ENCODE results near the gene SIAE. TPM values are rescaled to one million over a fixed set of nuclear protein-coding genes. Genes with fewer than 3 reads are reported as not detected.
"Not testable (repeated sequence)": the region's sequence is repeated elsewhere in the genome, so short reads cannot be mapped to it uniquely, and the experiment has no call there.

Gene SIAE
- total RNA-seq, 6 experiments from 2014 or later, result 9.2 to 14.4 (median 11.3) TPM

DNA sequence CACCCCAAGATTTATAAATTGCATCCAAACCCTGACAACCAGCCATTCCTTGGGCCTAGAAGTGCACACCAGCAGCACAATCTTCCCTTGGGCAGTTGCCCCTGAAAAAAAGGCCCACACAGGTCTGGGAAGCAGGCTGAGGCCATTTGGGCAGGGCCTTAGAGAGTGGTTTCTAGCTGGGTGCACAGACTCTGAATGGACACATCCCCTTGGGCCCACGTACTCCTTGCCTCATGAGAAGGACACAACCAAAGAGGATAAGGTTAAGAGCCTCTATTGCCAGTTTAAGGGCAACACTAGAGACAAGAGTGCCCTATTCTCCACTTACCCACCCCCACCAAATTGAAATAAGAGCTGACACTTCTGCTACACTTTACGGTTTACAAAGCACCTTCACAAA lies 63.2 kb downstream of the SIAE start:
- H3K4me3 Mint-ChIP-seq, result no peak overlapping the region
- H3K27ac Mint-ChIP-seq, result no peak overlapping the region
- TF ChIP-seq, protein P1, sequence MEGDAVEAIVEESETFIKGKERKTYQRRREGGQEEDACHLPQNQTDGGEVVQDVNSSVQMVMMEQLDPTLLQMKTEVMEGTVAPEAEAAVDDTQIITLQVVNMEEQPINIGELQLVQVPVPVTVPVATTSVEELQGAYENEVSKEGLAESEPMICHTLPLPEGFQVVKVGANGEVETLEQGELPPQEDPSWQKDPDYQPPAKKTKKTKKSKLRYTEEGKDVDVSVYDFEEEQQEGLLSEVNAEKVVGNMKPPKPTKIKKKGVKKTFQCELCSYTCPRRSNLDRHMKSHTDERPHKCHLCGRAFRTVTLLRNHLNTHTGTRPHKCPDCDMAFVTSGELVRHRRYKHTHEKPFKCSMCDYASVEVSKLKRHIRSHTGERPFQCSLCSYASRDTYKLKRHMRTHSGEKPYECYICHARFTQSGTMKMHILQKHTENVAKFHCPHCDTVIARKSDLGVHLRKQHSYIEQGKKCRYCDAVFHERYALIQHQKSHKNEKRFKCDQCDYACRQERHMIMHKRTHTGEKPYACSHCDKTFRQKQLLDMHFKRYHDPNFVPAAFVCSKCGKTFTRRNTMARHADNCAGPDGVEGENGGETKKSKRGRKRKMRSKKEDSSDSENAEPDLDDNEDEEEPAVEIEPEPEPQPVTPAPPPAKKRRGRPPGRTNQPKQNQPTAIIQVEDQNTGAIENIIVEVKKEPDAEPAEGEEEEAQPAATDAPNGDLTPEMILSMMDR (IDR thresholded peaks at IDR 0.05), result no peak
- no peaks in the 10 kb centered on the region for H3K9me3 Mint-ChIP-seq
- no peaks in the 10 kb centered on the region for H3K4me1 Mint-ChIP-seq (ENCODE audit: low read depth)
- peaks cover 8% of the 10 kb centered on the region for H3K27me3 Mint-ChIP-seq (ENCODE audit: insufficient read depth)
- DNase-seq, result no peak
- H3K36me3 Mint-ChIP-seq (ENCODE audit: low read depth), result no peaks in the 10 kb centered on the region

DNA sequence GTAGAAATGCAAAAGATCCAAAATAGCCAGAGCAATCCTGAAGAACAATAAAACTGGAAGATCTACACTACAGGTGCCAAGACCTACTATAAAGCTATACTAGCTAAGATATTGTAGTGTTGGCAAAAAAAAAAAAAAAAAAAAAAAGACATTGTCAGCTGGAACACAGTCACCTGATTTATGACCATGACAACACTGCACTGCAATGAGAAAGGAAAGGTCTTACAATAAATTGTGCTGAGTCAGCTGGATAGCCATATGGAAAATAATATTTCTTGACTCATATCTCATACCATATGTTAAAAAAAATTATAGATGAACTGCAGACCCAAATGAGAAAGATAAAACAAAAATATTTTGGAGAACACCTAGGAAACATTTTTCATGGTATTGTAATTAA lies 65.4 kb downstream of the SIAE start:
- Mint-ChIP-seq H3K27me3 (ENCODE audit: insufficient read depth) (peaks cover 3% of the 10 kb centered on the region), H3K9me3 (no peaks in the 10 kb centered on the region), H3K4me1 (ENCODE audit: low read depth) (peaks cover under 1% of the 10 kb centered on the region; the same call in 1 of the 2 replicates), H3K36me3 (ENCODE audit: low read depth) (no peaks in the 10 kb centered on the region), H3K4me3 (no peak overlapping the region), H3K27ac (no peak overlapping the region)
- TF ChIP-seq, protein P1 (IDR thresholded peaks at IDR 0.05), result no peak
- DNase-seq, result no peak

DNA sequence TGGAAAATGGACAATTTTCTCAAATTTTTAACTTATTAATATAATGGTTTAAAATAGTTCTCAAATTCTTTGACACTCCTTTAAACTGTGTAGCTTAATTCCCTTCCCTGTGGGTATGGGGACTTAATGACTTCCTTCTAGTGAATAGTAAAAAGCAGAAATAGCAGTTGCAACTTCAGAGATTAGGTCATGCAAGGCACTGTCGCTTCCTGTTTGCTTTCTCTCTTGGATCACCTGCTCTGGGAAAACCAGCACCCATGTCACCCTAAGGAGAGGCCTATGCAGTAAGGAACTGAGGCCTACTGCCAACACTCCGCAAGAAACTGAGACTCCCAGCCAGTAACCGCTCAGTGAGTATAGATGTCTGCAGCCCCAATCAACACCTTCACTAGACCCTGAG lies 67.8 kb downstream of the SIAE start:
- DNase-seq, result no peak
- H3K27ac Mint-ChIP-seq, result no peak overlapping the region
- no peaks in the 10 kb centered on the region for H3K27me3 Mint-ChIP-seq (ENCODE audit: insufficient read depth)
- no peak overlapping the region for H3K4me3 Mint-ChIP-seq
- no peaks in the 10 kb centered on the region for H3K36me3 Mint-ChIP-seq (ENCODE audit: low read depth)
- no peaks in the 10 kb centered on the region for H3K9me3 Mint-ChIP-seq
- H3K4me1 Mint-ChIP-seq (ENCODE audit: low read depth), result peaks cover 25% of the 10 kb centered on the region
- TF ChIP-seq, protein P1 (IDR thresholded peaks at IDR 0.05), result no peak

DNA sequence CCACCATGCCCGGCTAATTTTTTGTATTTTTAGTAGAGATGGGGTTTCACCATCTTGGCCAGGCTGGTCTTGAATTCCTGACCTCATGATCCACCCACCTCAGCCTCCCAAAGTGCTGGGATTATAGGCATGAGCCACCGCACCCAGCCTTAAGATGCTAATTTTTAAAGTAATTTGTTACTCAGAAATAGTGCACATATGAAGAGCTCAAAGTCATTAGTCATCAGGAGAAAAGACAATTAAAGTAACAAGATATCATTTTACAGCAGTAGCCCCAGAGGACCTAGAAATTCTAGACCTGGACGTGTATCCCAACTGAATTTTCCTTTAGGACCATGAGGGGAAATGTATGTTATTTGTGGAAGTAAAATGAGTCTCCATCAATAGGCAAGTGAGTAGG lies 70.8 kb downstream of the SIAE start:
- not testable (repeated sequence) for H3K9me3 Mint-ChIP-seq; H3K27me3 Mint-ChIP-seq (ENCODE audit: insufficient read depth); H3K4me3 Mint-ChIP-seq; DNase-seq; H3K27ac Mint-ChIP-seq; H3K36me3 Mint-ChIP-seq (ENCODE audit: low read depth)
- peaks cover 28% of the 10 kb centered on the region for H3K4me1 Mint-ChIP-seq (ENCODE audit: low read depth)

DNA sequence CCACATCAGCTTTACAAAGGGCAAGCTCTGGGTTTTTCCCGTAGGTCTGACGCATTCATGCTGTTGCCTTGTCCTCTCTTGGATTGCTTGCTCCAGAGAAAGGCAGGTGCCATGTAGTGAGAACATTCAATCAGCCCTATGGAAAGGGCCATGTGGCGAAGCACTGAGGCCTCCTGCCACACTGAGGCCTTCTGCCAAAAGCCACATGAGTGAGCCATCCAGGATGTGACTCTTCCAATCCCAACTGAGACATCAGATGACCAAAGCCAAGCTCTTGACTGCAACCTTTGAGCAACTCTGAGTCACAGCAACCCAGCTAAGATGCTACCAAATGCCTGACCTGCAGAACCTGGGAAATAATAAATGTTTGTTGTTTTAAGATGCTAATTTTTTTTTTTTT lies 71.3 kb downstream of the SIAE start:
- Mint-ChIP-seq H3K27me3 (ENCODE audit: insufficient read depth) (peaks cover 3% of the 10 kb centered on the region), H3K27ac (peak overlapping the region; percentile 14; the same call in 1 of the 2 replicates), H3K36me3 (ENCODE audit: low read depth) (no peaks in the 10 kb centered on the region), H3K4me3 (no peak overlapping the region), H3K9me3 (no peaks in the 10 kb centered on the region), H3K4me1 (ENCODE audit: low read depth) (peaks cover 28% of the 10 kb centered on the region)
- TF ChIP-seq, protein P1 (IDR thresholded peaks at IDR 0.05), result no peak
- DNase-seq, result peak; percentile 73

DNA sequence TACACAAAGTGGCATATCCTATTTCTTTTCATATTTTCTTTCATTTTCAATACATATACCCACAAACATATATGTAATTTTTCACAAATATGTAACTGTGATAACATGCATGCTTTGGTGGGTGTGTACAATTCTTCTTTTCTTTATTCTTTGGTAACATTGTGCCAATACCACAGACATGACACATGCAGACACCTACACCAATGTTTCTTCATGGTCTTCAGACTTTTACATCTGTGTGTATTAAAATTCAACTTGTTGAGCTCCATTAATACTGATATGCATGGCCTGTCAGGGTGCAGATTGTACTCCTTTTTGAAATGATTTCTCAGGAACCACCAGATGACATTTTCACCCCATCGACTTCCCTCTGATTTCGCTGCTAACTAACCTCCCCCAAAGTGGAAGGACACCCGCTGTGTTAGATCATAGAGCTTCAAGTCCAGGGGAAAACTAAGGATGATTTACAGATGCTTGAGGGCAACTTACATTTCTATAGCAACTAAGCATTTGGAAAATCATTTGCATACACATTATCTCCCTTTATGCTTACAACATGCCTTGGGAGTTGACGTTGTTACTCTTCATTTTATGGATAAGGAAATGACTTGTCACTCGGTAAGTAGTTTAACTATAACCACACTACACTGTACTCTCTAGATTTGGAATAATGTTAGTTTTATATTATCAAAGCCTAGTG lies 72.8 kb downstream of the SIAE start:
- Mint-ChIP-seq H3K9me3 (no peaks in the 10 kb centered on the region), H3K36me3 (ENCODE audit: low read depth) (no peaks in the 10 kb centered on the region), H3K4me3 (no peak overlapping the region), H3K27me3 (ENCODE audit: insufficient read depth) (peaks cover 11% of the 10 kb centered on the region), H3K27ac (no peak overlapping the region), H3K4me1 (ENCODE audit: low read depth) (peaks cover 28% of the 10 kb centered on the region)
- TF ChIP-seq, protein P1 (IDR thresholded peaks at IDR 0.05), result no peak
- DNase-seq, result no peak
